ENCODE data around the gene ASIP. TPM values are rescaled to one million over a fixed set of nuclear protein-coding genes. Genes with fewer than 3 reads are reported as not detected.

The ASIP gene
- total RNA-seq, 4 donors from 2014 or later, result 3.5 TPM; not detected in 3

- peaks cover 14% of the 10 kb centered on the region for H3K27me3 ChIP-seq
- H3K27ac ChIP-seq, result no peak overlapping the region
- 88 to 93% methylated on average over 3 of the region's 3 CpGs for WGBS, 2 donors (ENCODE audit: low coverage in 1 of 2)
- no peaks in the 10 kb centered on the region for H3K9me3 ChIP-seq
- TF ChIP-seq, protein P1, sequence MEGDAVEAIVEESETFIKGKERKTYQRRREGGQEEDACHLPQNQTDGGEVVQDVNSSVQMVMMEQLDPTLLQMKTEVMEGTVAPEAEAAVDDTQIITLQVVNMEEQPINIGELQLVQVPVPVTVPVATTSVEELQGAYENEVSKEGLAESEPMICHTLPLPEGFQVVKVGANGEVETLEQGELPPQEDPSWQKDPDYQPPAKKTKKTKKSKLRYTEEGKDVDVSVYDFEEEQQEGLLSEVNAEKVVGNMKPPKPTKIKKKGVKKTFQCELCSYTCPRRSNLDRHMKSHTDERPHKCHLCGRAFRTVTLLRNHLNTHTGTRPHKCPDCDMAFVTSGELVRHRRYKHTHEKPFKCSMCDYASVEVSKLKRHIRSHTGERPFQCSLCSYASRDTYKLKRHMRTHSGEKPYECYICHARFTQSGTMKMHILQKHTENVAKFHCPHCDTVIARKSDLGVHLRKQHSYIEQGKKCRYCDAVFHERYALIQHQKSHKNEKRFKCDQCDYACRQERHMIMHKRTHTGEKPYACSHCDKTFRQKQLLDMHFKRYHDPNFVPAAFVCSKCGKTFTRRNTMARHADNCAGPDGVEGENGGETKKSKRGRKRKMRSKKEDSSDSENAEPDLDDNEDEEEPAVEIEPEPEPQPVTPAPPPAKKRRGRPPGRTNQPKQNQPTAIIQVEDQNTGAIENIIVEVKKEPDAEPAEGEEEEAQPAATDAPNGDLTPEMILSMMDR (IDR thresholded peaks at IDR 0.05), result no peak
- no peak for TF ChIP-seq EP300 (IDR thresholded peaks at IDR 0.05)
- TF ChIP-seq POLR2AphosphoS5 (IDR thresholded peaks at IDR 0.05), result no peak
- TF ChIP-seq POLR2A (IDR thresholded peaks at IDR 0.05), result no peak
- peaks cover 0 to 19% (median 7%) of the 10 kb centered on the region in 3 donors for H3K4me1 ChIP-seq
- no peaks in the 10 kb centered on the region for H3K36me3 ChIP-seq
- no peak for ATAC-seq
- no peak overlapping the region for H3K4me3 ChIP-seq
Observed at GRCh38 chr20:34315236-34315635, 74.0 kb downstream of the ASIP start.

- Histone ChIP-seq H3K27ac (no peak overlapping the region), H3K27me3 (peaks cover 13% of the 10 kb centered on the region), H3K36me3 (no peaks in the 10 kb centered on the region), H3K9me3 (no peaks in the 10 kb centered on the region), H3K4me3 (no peak overlapping the region), H3K4me1 (peaks cover 0 to 17% (median 7%) of the 10 kb centered on the region in 3 donors)
- TF ChIP-seq, protein P1 (IDR thresholded peaks at IDR 0.05), result no peak
- TF ChIP-seq POLR2A (IDR thresholded peaks at IDR 0.05) (no peak), POLR2AphosphoS5 (IDR thresholded peaks at IDR 0.05) (no peak), EP300 (IDR thresholded peaks at IDR 0.05) (no peak)
- ATAC-seq, result no peak
- 85 to 97% methylated on average over 4 to 6 of the region's 6 CpGs for WGBS, 2 donors (ENCODE audit: low coverage in 1 of 2)
Observed at GRCh38 chr20:34316196-34316814, 75.1 kb downstream of the ASIP start.

Other genes with a start within 250 kb of the ASIP start
- 100 to 1,000 TPM in 1 of 4 donors, 10 to 100 TPM in 3; 76.6 to 124 (median 98.8) TPM for gene RALY, start 247.5 kb upstream of the ASIP start, total RNA-seq
- gene EIF2S2, start 129.2 kb upstream of the ASIP start, total RNA-seq, result 10 to 100 TPM; 44.4 to 65.6 (median 56.8) TPM
- 10 to 100 TPM; 50.4 to 71.5 (median 58.0) TPM for gene AHCY, start 61.9 kb downstream of the ASIP start, total RNA-seq
- gene ITCH, start 121.8 kb downstream of the ASIP start, total RNA-seq, result 10 to 100 TPM; 59.5 to 75.5 (median 65.1) TPM

All from gastroesophageal sphincter (tissue), 4 donors.